ACHN (cell line): Measurements from ENCODE around the gene MTHFSD.

ENCODE experiments used
- DNase-seq: peaks from one replicate; pipeline ENCODE4 v3.0.0-alpha.2; 2015
- in situ Hi-C: cut with HindIII; loops from 2 replicates; pipeline ENCODE4 v1.10.0; 2017; ENCODE audit warnings: low sequenced_read_pairs, low pct_ligation_motif_present, low pct_unique_long_range_greater_than_20kb

Gene MTHFSD

DNA sequence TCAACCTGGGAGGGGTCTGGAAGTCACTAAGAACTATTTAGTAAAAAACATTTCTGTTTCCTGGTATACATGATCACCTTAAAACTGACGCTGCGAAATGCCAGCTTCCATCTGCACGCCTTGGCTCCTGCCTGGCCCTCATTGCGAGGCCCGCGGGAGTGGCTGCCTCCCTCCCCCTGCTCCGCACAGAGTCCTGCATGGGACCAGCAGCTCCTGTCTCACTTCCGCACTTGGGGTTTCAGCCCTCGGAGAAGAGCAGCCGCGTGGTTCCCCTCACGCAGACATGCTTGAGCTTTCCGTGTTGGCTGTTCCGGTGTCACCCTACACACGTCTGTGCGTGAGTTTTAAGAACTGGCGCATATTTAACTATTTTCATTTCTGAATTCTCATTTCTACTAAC, 18.4 kb downstream of the MTHFSD start:
- in situ Hi-C loops = no loop called here
- no peak for DNase-seq

- no peak for DNase-seq
- in situ Hi-C loops = no loop called here
These were observed 20.0 kb downstream of the MTHFSD start for GRCh38 chr16:86534779-86535615.

DNA sequence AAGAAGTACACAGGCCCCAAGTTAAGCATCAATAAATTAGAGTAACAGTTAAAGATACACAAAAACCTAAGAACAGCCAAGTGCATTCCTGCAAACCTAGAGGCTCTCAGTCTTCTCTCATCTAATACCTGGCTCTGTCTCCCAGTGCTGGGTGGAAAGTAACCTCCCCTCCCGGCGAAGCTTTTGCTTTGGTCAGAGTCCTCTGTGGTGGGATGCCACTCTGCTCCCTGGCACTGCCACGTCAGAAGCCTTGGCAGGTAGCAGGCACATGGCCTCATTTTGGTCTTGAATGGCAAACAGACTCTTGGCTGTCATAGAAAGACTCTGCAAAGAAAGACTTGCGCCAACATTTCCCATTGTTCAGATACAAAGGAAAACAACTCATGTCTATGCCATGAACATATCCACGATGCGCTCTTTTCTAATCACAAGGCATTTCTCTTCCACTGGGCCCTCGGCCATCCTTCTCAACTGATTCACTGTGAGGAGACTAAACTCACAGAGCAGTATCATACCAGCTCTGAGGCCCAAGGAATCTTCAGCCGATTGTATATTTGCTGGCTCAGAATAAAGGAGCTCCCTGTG, 21.2 kb downstream of the MTHFSD start:
- DNase-seq = no peak
- in situ Hi-C loops = no loop called here

DNA sequence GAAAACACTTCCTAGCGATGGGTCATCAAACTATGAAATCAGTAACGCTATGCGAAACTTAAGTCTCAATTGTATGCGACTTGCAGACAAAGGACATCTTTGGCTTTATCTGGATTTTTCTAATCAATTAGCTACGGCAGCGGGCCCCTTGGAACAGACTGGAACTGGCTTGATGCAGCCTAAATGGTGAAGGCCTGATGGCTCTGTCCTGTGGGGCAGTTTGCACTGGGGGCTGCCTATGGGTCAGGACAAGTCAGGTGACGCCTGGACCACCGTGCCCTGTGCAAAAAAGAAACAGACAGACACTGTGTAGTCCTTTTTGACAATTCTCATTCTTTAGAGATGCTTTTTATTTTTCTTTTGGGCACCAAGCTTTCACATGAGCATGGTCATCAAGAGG, 22.0 kb downstream of the MTHFSD start:
- in situ Hi-C loops = no loop called here
- DNase-seq = no peak

DNA sequence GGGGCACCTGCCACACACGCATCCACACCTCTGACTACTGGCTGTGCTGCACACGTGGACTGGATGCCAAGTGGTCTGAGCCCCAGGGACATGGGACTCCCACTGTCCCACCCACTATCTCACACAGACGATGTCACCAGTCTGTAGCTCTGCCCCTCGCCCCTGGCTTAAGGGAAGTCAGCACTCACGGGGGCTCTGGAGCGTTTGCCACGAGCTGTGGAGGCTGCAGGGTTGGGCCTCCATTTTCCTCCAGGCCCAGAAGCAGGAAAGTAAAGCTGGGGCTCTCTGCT, 22.6 kb downstream of the MTHFSD start:
- in situ Hi-C loops = no loop called here

GRCh38 chr16:86531641-86532525, 23.2 kb downstream of the MTHFSD start:
- no peak for DNase-seq
- in situ Hi-C loops = no loop called here

More for the DNA sequence above, 22.6 kb downstream of the MTHFSD start:
- no peak for DNase-seq

DNA sequence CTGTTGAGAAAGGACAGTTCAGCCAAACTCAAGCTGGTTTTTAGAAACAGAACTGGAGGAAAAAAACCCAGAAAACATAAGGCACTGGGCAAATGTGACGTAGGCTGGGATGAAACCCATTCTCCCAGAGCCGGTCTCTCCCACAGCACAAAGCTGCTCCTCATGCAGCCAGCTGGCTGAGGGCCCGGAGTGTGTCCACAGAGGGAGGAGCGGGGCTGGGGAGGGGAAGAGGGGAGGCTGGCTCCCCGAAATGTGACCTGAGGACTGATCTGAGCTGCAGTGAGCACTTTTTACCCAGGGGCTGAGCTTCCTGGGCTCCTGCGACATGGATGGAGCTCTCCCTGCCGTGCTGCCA, 23.9 kb downstream of the MTHFSD start:
- DNase-seq = no peak
- in situ Hi-C loops = no loop called here

- in situ Hi-C loops = no loop called here
These were observed 24.5 kb downstream of the MTHFSD start for GRCh38 chr16:86530251-86531190.

DNA sequence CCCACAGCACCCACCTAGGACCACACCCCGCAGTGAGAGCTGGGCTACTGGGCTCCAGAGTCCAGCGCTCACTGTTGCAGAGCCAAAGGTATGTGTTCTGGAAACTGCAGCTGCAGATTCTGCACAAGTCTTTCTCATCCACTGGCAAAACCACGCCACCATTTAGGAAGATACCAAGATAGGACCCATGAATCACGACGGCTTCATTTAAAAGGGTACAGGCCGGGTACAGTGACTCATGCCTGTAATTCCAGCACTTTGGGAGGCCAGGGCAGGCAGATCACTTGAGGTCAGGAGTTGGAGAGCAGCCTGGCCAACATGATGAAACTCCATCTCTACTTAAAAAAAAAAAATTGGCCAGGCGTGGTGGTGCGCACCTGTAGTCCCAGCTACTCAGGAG, 25.9 kb downstream of the MTHFSD start:
- in situ Hi-C loops = no loop called here
- DNase-seq = peak; percentile 33

More at GRCh38 chr16:86530251-86531190, 24.5 kb downstream of the MTHFSD start:
- no peak for DNase-seq

GRCh38 chr16:86528061-86528929, 26.7 kb downstream of the MTHFSD start:
- DNase-seq = no peak
- in situ Hi-C loops = no loop called here

GRCh38 chr16:86527366-86527765, 27.7 kb downstream of the MTHFSD start:
- in situ Hi-C loops = no loop called here
- DNase-seq = no peak

DNA sequence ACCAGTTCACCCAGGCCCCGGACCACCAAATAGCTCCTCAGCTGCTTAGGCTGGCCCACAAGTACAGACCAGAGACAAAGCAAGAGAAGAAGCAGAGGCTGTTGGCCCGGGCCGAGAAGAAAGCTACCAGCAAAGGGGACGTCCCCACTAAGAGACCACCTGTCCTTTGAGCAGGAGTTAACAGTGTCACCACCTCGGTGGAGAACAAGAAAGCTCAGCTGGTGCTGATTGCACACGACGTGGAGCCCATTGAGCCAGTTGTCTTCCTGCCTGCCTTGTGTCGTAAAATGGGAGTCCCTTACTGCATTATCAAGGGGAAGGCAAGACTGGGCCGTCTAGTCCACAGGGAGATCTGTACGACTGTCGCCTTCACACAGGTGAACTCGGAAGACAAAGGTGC, 29.3 kb downstream of the MTHFSD start:
- in situ Hi-C loops = no loop called here
- no peak for DNase-seq

DNA sequence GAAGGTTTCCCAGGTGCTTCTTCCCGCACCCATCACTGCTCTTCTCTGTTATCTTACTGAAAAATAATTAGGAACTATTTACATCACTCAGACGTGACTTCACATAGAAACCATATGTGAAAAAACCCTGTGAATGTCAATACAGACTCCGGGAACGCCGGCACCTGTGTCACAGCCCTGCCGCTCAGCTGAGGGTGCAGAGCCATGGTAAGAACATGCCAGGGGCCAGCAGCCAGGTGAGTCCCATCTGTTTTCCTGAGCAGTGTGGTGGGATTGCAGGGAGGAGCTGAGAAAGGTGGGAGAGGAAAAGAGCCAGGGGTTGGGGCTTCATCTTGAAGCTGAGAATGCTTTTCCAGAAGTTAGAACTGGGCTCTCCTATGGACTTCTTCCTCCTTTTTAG, 31.0 kb downstream of the MTHFSD start:
- in situ Hi-C loops = no loop called here

GRCh38 chr16:86523166-86523740, 31.8 kb downstream of the MTHFSD start:
- in situ Hi-C loops = no loop called here

More for the DNA sequence above, 31.0 kb downstream of the MTHFSD start:
- no peak for DNase-seq

GRCh38 chr16:86522634-86523033, 32.4 kb downstream of the MTHFSD start:
- in situ Hi-C loops = no loop called here
- DNase-seq = no peak

More at GRCh38 chr16:86523166-86523740, 31.8 kb downstream of the MTHFSD start:
- DNase-seq = no peak

GRCh38 chr16:86521236-86522197, 33.5 kb downstream of the MTHFSD start:
- no peak for DNase-seq
- in situ Hi-C loops = no loop called here
